Activated CD4-positive, alpha-beta T cell treated with anti-CD3 and anti-CD28 coated beads, Interleukin-2, amount 10 ng/mL, durations not matched to agents 7 days and 5 days (primary cell): ENCODE results near the gene MIA3. TPM values are rescaled to one million over a fixed set of nuclear protein-coding genes. Genes with fewer than 3 reads are reported as not detected.
"Not testable (repeated sequence)": the region's sequence is repeated elsewhere in the genome, so short reads cannot be mapped to it uniquely, and the experiment has no call there.

Source experiments
- CTCF ChIA-PET: fragments of 350-600 bp; sonication (Branson Sonifier 250); formaldehyde crosslinking; loops from one replicate; lab custom pipeline; 2021; ENCODE audit warnings: antibody characterized with exemption; lab: Charles Lee
- POLR2A ChIA-PET: fragments of 350-600 bp; sonication (Branson Sonifier 250); formaldehyde crosslinking; loops from one replicate; lab custom pipeline; 2021; ENCODE audit warnings: antibody characterized with exemption; lab: Charles Lee
- DNase-seq: peaks from one replicate; pipeline ENCODE4 v3.0.0-alpha.2; 2020
- H3K27ac Mint-ChIP-seq: one replicate; pipeline ENCODE4 v1.8.0; 2021; ENCODE audit warnings: mild to moderate bottlenecking, moderate library complexity, mixed read lengths
- H3K27me3 Mint-ChIP-seq: one replicate; pipeline ENCODE4 v1.8.0; 2021; ENCODE audit warnings: mixed read lengths
- H3K36me3 Mint-ChIP-seq: one replicate; pipeline ENCODE4 v1.8.0; 2021; ENCODE audit warnings: low read depth, mixed read lengths
- H3K4me1 Mint-ChIP-seq: one replicate; pipeline ENCODE4 v1.8.0; 2021; ENCODE audit warnings: mixed read lengths
- H3K4me3 Mint-ChIP-seq: one replicate; pipeline ENCODE4 v1.8.0; 2021; ENCODE audit warnings: mild to moderate bottlenecking, moderate library complexity, mixed read lengths
- H3K9me3 Mint-ChIP-seq: one replicate; pipeline ENCODE4 v1.8.0; 2021; ENCODE audit warnings: mixed read lengths
- total RNA-seq, 2 experiments: library from RNA; stranded (reverse); gene quantifications; one replicate each; pipeline ENCODE4 v1.2.3, GENCODE V29; 2021

Gene MIA3
- total RNA-seq, 2 experiments from 2014 or later = 51.1 to 67.9 TPM

GRCh38 chr1:222652676-222653075 lies 34.8 kb downstream of the MIA3 start:
- H3K36me3 Mint-ChIP-seq = peaks cover 78% of the 10 kb centered on the region

GRCh38 chr1:222653178-222653827 lies 35.4 kb downstream of the MIA3 start:
- POLR2A ChIA-PET = interaction anchor here (0.5 to 0.8 kb wide), 2 partner anchors 9 to 98 kb away, joined by 4 read pairs; no protein-coding TSS in a partner anchor
- peaks cover 81% of the 10 kb centered on the region for H3K36me3 Mint-ChIP-seq
- H3K4me3 Mint-ChIP-seq = peak overlapping the region; percentile 46
- peak; percentile 56 for DNase-seq
- CTCF ChIA-PET = interaction anchor here (0.6 to 2.3 kb wide), 5 partner anchors 8 to 481 kb away, joined by 3 to 10 read pairs (median 3); no protein-coding TSS in a partner anchor
- H3K9me3 Mint-ChIP-seq = no peaks in the 10 kb centered on the region
- peak overlapping the region; percentile 95 for H3K27ac Mint-ChIP-seq
- H3K27me3 Mint-ChIP-seq = no peaks in the 10 kb centered on the region
- H3K4me1 Mint-ChIP-seq = peaks cover 64% of the 10 kb centered on the region

More at GRCh38 chr1:222652676-222653075, 34.8 kb downstream of the MIA3 start:
- ChIA-PET CTCF (interaction anchor here (1.2 to 2.3 kb wide), 3 partner anchors 8 to 20 kb away, joined by 3 to 10 read pairs (median 5); no protein-coding TSS in a partner anchor), POLR2A (interaction anchor here (0.5 to 0.8 kb wide), 3 partner anchors 8 to 187 kb away, joined by 3 to 4 read pairs (median 4); no protein-coding TSS in a partner anchor)
- no peak for DNase-seq
- Mint-ChIP-seq H3K27ac (peak overlapping the region; percentile 95), H3K4me1 (peaks cover 64% of the 10 kb centered on the region), H3K4me3 (peak overlapping the region; percentile 46), H3K9me3 (no peaks in the 10 kb centered on the region), H3K27me3 (no peaks in the 10 kb centered on the region)

GRCh38 chr1:222654849-222655248 lies 37.0 kb downstream of the MIA3 start:
- H3K27ac Mint-ChIP-seq = peak overlapping the region; percentile 95
- ChIA-PET POLR2A (interaction anchor here (1.0 to 1.3 kb wide), 2 partner anchors 10 to 58 kb away, joined by 3 read pairs; no protein-coding TSS in a partner anchor), CTCF (interaction anchor here (1.4 to 2.3 kb wide), 3 partner anchors 10 to 479 kb away, joined by 3 to 10 read pairs (median 3); no protein-coding TSS in a partner anchor)
- no peaks in the 10 kb centered on the region for H3K9me3 Mint-ChIP-seq
- H3K4me1 Mint-ChIP-seq = peaks cover 64% of the 10 kb centered on the region
- DNase-seq = peak; percentile 85
- H3K27me3 Mint-ChIP-seq = no peaks in the 10 kb centered on the region
- peak overlapping the region; percentile 46 for H3K4me3 Mint-ChIP-seq
- H3K36me3 Mint-ChIP-seq = peaks cover 90% of the 10 kb centered on the region

- Mint-ChIP-seq H3K36me3 (peaks cover 89% of the 10 kb centered on the region), H3K27me3 (no peaks in the 10 kb centered on the region), H3K27ac (peak overlapping the region; percentile 27), H3K4me3 (no peak overlapping the region), H3K4me1 (peaks cover 64% of the 10 kb centered on the region), H3K9me3 (no peaks in the 10 kb centered on the region)
- DNase-seq = no peak
- ChIA-PET POLR2A (no interaction called here), CTCF (no interaction called here)
Observed at GRCh38 chr1:222656391-222657155, 38.7 kb downstream of the MIA3 start.

GRCh38 chr1:222657899-222658298 lies 40.0 kb downstream of the MIA3 start:
- CTCF ChIA-PET = interaction anchor here (0.9 to 1.0 kb wide), 2 partner anchors 11 to 12 kb away, joined by 3 read pairs; no protein-coding TSS in a partner anchor
- Mint-ChIP-seq H3K4me1 (peaks cover 62% of the 10 kb centered on the region), H3K27me3 (no peaks in the 10 kb centered on the region), H3K27ac (no peak overlapping the region), H3K9me3 (no peaks in the 10 kb centered on the region), H3K36me3 (peaks cover 88% of the 10 kb centered on the region), H3K4me3 (no peak overlapping the region)
- POLR2A ChIA-PET = no interaction called here
- DNase-seq = no peak

GRCh38 chr1:222663431-222663934 lies 45.6 kb downstream of the MIA3 start:
- H3K4me1 Mint-ChIP-seq = peaks cover 15% of the 10 kb centered on the region
- no peak for DNase-seq
- POLR2A ChIA-PET = no interaction called here
- CTCF ChIA-PET = no interaction called here
- peaks cover 70% of the 10 kb centered on the region for H3K36me3 Mint-ChIP-seq
- peak overlapping the region; percentile 5 for H3K27ac Mint-ChIP-seq
- H3K9me3 Mint-ChIP-seq = no peaks in the 10 kb centered on the region
- no peak overlapping the region for H3K4me3 Mint-ChIP-seq
- no peaks in the 10 kb centered on the region for H3K27me3 Mint-ChIP-seq

- DNase-seq = no peak
- Mint-ChIP-seq H3K4me3 (no peak overlapping the region), H3K9me3 (no peaks in the 10 kb centered on the region), H3K27ac (no peak overlapping the region), H3K4me1 (peaks cover 26% of the 10 kb centered on the region), H3K27me3 (no peaks in the 10 kb centered on the region), H3K36me3 (peaks cover 65% of the 10 kb centered on the region)
- ChIA-PET POLR2A (no interaction called here), CTCF (no interaction called here)
Observed at GRCh38 chr1:222665964-222666363, 48.1 kb downstream of the MIA3 start.

- H3K27me3 Mint-ChIP-seq, H3K27ac Mint-ChIP-seq, CTCF ChIA-PET, H3K9me3 Mint-ChIP-seq, POLR2A ChIA-PET, H3K4me3 Mint-ChIP-seq, DNase-seq: not testable (repeated sequence)
- H3K36me3 Mint-ChIP-seq = peaks cover 67% of the 10 kb centered on the region
- peaks cover 20% of the 10 kb centered on the region for H3K4me1 Mint-ChIP-seq
Observed at GRCh38 chr1:222668184-222668583, 50.3 kb downstream of the MIA3 start.

GRCh38 chr1:222669107-222669506 lies 51.2 kb downstream of the MIA3 start:
- Mint-ChIP-seq H3K36me3 (peaks cover 67% of the 10 kb centered on the region), H3K4me1 (peaks cover 20% of the 10 kb centered on the region)
- H3K27me3 Mint-ChIP-seq, H3K27ac Mint-ChIP-seq, H3K4me3 Mint-ChIP-seq, DNase-seq, POLR2A ChIA-PET, CTCF ChIA-PET, H3K9me3 Mint-ChIP-seq: not testable (repeated sequence)

- ChIA-PET CTCF (no interaction called here), POLR2A (no interaction called here)
- no peaks in the 10 kb centered on the region for H3K9me3 Mint-ChIP-seq
- peaks cover 20% of the 10 kb centered on the region for H3K4me1 Mint-ChIP-seq
- no peaks in the 10 kb centered on the region for H3K27me3 Mint-ChIP-seq
- H3K36me3 Mint-ChIP-seq = peaks cover 70% of the 10 kb centered on the region
- peak overlapping the region; percentile 73 for H3K27ac Mint-ChIP-seq
- no peak overlapping the region for H3K4me3 Mint-ChIP-seq
- DNase-seq = no peak
Observed at GRCh38 chr1:222670110-222670509, 52.2 kb downstream of the MIA3 start.

- Mint-ChIP-seq H3K4me3 (no peak overlapping the region), H3K27me3 (no peaks in the 10 kb centered on the region), H3K4me1 (no peaks in the 10 kb centered on the region), H3K27ac (no peak overlapping the region), H3K9me3 (no peaks in the 10 kb centered on the region), H3K36me3 (peaks cover 22% of the 10 kb centered on the region)
- ChIA-PET POLR2A (no interaction called here), CTCF (no interaction called here)
- no peak for DNase-seq
Observed at GRCh38 chr1:222680080-222680479, 62.2 kb downstream of the MIA3 start.

- H3K27me3 Mint-ChIP-seq = no peaks in the 10 kb centered on the region
- peaks cover 3% of the 10 kb centered on the region for H3K4me1 Mint-ChIP-seq
- DNase-seq = no peak
- peaks cover 19% of the 10 kb centered on the region for H3K36me3 Mint-ChIP-seq
- ChIA-PET POLR2A (no interaction called here), CTCF (no interaction called here)
- no peak overlapping the region for H3K27ac Mint-ChIP-seq
- no peak overlapping the region for H3K4me3 Mint-ChIP-seq
- H3K9me3 Mint-ChIP-seq = no peaks in the 10 kb centered on the region
Observed at GRCh38 chr1:222691016-222691415, 73.1 kb downstream of the MIA3 start.
